Gastrocnemius medialis (tissue), 4 donors: ENCODE results near the gene PIAS1.
"Not testable (repeated sequence)": the region's sequence is repeated elsewhere in the genome, so short reads cannot be mapped to it uniquely, and the experiment has no call there.

ENCODE experiments used
- CTCF ChIP-seq, 5 experiments: fragments of 450-650 bp in 3 of 5; fragments of 200-600 bp in 2 of 5; sonication (generic) in 2 of 5; IDR thresholded peaks in 4 of 5; conservative IDR thresholded peaks in 1 of 5; 1 replicate in 4 of 5; 2 replicates in 1 of 5; pipeline ENCODE4 v1.5.1; 2016 to 2019; ENCODE audit warnings: antibody characterized with exemption in 5 of 5, mild to moderate bottlenecking in 3 of 5, moderate library complexity in 3 of 5
- POLR2A ChIP-seq, 2 donors: fragments of 450-650 bp; IDR thresholded peaks; one replicate each; pipeline ENCODE4 v1.6.1; 2017; ENCODE audit warnings: antibody characterized with exemption in 2 of 2, mild to moderate bottlenecking in 2 of 2, moderate library complexity in 2 of 2

- not testable (repeated sequence) for TF ChIP-seq CTCF (IDR thresholded peaks at IDR 0.05 in 4 of 5, conservative IDR thresholded peaks at IDR 0.05 in 1 of 5); POLR2A (IDR thresholded peaks at IDR 0.05)
Observed at GRCh38 chr15:68202994-68203393, 148.9 kb downstream of the PIAS1 start.
